ENCODE data around the gene ADRB2.
"Not testable (repeated sequence)": the region's sequence is repeated elsewhere in the genome, so short reads cannot be mapped to it uniquely, and the experiment has no call there.

Gene ADRB2

DNA sequence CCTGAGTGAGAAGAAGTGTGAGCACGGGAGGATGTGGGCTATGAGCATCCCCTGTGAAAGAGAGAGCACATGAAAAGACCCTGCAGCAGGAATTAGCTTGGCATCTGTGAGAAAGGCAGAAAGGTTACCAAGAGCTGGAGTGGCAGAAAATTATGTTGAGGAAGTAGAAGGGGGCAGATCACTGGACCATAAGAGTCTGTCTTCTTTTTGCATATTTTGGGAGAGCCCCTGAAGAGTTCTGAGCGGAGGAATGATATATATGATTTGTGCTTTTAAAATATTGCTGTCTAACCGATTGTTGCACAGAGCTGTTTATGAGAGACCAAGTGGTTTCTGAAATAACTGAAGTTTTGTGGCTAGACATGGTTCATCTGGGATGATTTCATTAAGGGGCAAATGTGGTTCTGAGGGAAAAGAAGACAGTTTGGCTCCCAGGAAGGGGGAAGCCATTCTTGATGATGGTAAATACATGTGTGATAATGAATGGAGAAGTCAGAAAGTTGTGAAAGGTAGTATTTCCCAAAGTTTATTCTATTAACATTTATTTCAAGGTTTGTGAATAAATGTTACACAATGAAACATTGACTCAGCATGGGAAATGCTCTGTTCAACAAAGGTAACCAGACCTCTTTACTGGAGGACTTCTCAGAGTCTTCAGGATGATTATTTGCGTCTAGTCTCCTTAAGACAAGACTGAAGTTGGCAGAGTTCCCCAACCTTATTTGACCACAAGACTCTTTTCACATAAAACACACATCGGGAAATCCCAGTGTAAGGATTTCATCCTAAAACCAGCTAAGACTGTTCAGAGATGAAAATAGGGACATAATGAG is 31.5 kb upstream of the ADRB2 start:
- TF ChIP-seq ZFX (IDR thresholded peaks at IDR 0.05; ENCODE audit: borderline replicate concordance) = no peak
- TF ChIP-seq, protein P1, sequence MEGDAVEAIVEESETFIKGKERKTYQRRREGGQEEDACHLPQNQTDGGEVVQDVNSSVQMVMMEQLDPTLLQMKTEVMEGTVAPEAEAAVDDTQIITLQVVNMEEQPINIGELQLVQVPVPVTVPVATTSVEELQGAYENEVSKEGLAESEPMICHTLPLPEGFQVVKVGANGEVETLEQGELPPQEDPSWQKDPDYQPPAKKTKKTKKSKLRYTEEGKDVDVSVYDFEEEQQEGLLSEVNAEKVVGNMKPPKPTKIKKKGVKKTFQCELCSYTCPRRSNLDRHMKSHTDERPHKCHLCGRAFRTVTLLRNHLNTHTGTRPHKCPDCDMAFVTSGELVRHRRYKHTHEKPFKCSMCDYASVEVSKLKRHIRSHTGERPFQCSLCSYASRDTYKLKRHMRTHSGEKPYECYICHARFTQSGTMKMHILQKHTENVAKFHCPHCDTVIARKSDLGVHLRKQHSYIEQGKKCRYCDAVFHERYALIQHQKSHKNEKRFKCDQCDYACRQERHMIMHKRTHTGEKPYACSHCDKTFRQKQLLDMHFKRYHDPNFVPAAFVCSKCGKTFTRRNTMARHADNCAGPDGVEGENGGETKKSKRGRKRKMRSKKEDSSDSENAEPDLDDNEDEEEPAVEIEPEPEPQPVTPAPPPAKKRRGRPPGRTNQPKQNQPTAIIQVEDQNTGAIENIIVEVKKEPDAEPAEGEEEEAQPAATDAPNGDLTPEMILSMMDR (IDR thresholded peaks at IDR 0.05) = no peak
- no peak overlapping the region for H3K27ac ChIP-seq

DNA sequence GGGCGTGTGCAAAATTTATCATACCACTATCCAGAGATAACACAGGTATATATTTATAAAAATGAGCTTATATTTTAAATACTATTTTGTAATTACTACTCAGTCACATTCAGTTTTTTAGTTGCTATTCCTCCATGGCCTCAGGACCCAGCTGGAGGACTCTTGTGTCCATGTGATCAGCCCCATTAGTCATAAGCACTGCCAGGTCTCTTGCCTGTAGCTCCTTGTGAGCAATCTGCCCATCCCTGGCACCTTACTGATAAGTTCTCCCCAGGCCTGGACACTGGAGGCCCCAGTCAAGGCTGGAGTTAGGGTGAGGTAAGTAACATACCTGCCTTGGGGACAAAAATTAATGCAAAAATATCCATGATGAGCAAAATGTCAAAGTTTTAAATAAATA is 29.5 kb upstream of the ADRB2 start:
- TF ChIP-seq, protein P1 (IDR thresholded peaks at IDR 0.05) = no peak
- no peak for TF ChIP-seq ZFX (IDR thresholded peaks at IDR 0.05; ENCODE audit: borderline replicate concordance)
- H3K27ac ChIP-seq = no peak overlapping the region

DNA sequence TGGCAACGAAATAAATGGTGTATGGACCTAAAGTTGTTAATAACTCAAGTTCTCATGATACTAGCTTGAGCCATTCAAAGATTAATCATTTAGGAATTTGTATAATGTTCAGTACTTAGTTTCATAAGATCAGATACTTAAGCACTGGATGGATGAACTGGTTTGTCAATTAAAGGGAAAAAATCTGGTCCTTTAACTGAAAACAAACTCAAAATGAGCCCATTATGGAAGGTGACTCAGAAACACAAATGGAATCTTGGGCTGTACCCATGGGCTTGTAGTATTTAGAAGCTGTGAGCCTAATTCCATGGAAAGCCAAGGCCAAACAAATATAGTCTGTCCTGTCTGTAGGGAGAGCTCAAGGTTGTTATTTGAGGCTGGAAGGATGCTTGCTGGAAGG is 27.6 kb upstream of the ADRB2 start:
- H3K27ac ChIP-seq = no peak overlapping the region
- no peak for TF ChIP-seq ZFX (IDR thresholded peaks at IDR 0.05; ENCODE audit: borderline replicate concordance)
- TF ChIP-seq, protein P1 (IDR thresholded peaks at IDR 0.05) = no peak

DNA sequence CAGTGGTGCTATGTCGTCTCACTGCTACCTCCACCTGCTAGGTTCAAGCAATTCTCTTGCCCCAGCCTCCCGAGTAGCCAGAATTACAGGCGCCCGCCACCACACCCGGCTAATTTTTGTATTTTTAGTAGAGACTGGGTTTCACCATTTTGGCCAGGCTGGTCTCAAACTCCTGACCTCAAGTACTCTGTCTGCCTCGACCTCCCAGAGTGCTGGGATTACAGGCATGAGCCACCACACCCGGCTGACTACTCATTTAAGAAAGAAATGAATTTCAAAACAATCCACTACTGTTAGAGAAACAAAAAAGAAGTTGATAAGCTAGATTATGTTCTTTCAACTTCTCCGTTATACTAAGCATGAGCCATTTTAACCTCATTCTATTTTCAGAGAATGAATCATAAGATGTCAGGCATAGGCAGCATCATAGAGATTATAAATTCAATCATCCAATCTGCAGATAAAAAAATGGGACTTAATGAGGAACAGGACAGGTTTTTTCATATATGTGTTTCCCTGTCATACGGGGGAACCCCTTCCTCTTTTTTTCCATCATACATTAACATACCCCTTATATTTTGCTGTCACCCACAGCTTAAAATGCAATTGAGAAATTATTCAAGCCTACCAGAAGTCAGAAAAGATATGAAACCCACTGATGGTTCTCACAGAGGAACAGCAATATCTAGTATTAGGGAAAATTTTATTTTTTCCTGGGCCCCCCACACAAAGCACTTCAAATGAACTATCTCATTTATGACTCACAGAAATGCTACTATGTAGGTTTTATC is 26.5 kb upstream of the ADRB2 start:
- TF ChIP-seq, protein P1 (IDR thresholded peaks at IDR 0.05) = no peak
- no peak for TF ChIP-seq ZFX (IDR thresholded peaks at IDR 0.05; ENCODE audit: borderline replicate concordance)
- H3K27ac ChIP-seq = no peak overlapping the region

DNA sequence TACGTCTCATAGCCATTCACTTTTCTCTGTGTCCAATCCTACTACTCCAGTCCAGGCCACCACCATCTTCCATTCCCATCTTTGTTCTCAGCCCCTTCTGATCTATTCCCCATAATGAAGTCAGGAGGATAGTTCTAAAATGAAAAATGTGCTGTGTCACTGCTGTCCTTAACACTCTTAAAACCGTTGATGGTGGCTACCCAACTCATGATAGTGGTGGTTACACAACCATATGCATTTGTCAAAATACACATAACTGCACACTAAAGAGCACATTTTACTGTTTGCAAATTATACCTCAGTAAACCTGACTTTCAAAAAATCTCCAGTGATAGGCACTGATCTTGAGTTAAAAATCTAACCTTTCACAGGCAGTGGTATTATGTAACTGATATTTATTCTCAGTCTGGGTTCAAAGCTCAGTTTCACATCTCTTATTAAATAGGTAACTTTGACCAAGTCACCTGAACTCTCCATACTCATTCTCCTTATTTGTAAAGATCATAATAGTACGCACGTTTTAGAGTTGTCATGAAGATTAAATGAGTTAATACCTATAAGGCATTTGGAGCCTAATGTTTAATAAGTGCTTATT is 24.6 kb upstream of the ADRB2 start:
- TF ChIP-seq, protein P1 (IDR thresholded peaks at IDR 0.05) = no peak
- TF ChIP-seq ZFX (IDR thresholded peaks at IDR 0.05; ENCODE audit: borderline replicate concordance) = no peak
- no peak overlapping the region for H3K27ac ChIP-seq

DNA sequence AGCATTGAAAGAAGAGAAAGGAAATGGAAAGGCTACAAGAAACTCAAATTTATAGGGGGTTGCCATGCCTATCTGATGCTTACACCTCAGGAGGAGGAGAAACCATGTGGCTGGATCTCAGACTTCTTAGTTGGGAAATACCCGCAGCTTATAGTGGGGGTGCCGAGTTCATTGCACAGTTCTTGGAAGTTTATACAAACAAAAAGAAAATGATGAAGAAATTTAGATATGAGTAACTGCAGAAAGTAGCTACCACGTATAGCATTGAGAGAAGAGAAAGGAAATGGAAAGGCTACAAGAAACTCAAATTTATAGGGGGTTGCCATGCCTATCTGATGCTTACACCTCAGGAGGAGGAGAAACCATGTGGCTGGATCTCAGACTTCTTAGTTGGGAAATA is 23.0 kb upstream of the ADRB2 start:
- H3K27ac ChIP-seq = not testable (repeated sequence)

DNA sequence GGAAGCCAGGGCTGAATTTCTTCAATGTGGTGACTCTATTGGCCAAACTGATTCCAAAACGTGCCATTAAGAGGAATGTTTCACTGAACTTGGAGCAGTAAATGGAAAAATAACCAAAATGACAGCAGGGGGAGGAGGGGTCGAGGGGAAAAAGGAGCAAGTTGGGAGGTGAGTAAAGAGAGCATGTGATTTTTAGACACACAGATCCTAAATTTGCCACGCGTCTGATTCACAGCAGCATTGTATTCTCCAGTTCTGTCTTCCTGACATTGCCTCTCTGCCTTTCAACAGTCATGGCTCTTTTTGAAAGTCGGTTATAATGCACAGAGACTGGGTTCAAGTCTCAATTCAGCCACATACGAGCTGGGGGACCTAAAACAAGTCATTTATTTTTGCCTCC is 22.0 kb upstream of the ADRB2 start:
- H3K27ac ChIP-seq = no peak overlapping the region
- no peak for TF ChIP-seq ZFX (IDR thresholded peaks at IDR 0.05; ENCODE audit: borderline replicate concordance)
- TF ChIP-seq, protein P1 (IDR thresholded peaks at IDR 0.05) = no peak

Measured in 22Rv1 (cell line).